ENCODE results near the gene PCDH19. TPM values are rescaled to one million over a fixed set of nuclear protein-coding genes. Genes with fewer than 3 reads are reported as not detected.

Gene PCDH19, protein sequence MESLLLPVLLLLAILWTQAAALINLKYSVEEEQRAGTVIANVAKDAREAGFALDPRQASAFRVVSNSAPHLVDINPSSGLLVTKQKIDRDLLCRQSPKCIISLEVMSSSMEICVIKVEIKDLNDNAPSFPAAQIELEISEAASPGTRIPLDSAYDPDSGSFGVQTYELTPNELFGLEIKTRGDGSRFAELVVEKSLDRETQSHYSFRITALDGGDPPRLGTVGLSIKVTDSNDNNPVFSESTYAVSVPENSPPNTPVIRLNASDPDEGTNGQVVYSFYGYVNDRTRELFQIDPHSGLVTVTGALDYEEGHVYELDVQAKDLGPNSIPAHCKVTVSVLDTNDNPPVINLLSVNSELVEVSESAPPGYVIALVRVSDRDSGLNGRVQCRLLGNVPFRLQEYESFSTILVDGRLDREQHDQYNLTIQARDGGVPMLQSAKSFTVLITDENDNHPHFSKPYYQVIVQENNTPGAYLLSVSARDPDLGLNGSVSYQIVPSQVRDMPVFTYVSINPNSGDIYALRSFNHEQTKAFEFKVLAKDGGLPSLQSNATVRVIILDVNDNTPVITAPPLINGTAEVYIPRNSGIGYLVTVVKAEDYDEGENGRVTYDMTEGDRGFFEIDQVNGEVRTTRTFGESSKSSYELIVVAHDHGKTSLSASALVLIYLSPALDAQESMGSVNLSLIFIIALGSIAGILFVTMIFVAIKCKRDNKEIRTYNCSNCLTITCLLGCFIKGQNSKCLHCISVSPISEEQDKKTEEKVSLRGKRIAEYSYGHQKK (N-terminal part only)
- total RNA-seq (2016; rRNA removed; fragmentation: Illumina TruSeq; extraction: Trizol) = 0.02 and 0.03 TPM in 2 replicates
- total RNA-seq (2016; cell fraction: cytosol; rRNA removed; fragmentation: Illumina TruSeq; extraction: Trizol; ENCODE audit: low read depth) = not detected in 2 replicates
- 0.01 and 0.04 TPM in 2 replicates for total RNA-seq (2016; cell fraction: insoluble cytoplasmic fraction; rRNA removed; fragmentation: Illumina TruSeq; extraction: Trizol)
- 0.03 TPM in 1 of 2 replicates, not detected in the other for total RNA-seq (2016; cell fraction: membrane; rRNA removed; fragmentation: Illumina TruSeq; extraction: Trizol)
- total RNA-seq (2016; cell fraction: nucleus; rRNA removed; fragmentation: Illumina TruSeq; extraction: Trizol) = 0.06 and 0.13 TPM in 2 replicates
- polyA plus RNA-seq (2011; rRNA removed) = 0.09 and 0.24 TPM in 2 replicates
- 0.07 and 0.08 TPM in 2 replicates for polyA plus RNA-seq (2011; cell fraction: cytosol; rRNA removed)
- polyA plus RNA-seq (2011; cell fraction: nucleus; rRNA removed) = 0.31 and 0.43 TPM in 2 replicates
- 0.11 and 0.21 TPM in 2 replicates for polyA plus RNA-seq (2012)
- not detected in 2 replicates for polyA plus RNA-seq (2016; cell fraction: cytosol; fragmentation: Illumina TruSeq; extraction: Trizol; ENCODE audit: low read depth)
- polyA plus RNA-seq (2016; cell fraction: insoluble cytoplasmic fraction; fragmentation: Illumina TruSeq; extraction: Trizol; ENCODE audit: low read depth) = not detected in 2 replicates
- polyA plus RNA-seq (2016; cell fraction: membrane; fragmentation: Illumina TruSeq; extraction: Trizol; ENCODE audit: low read depth) = not detected in 2 replicates
- 0.11 and 0.97 TPM in 2 replicates for polyA plus RNA-seq (2016; cell fraction: nucleus; fragmentation: Illumina TruSeq; extraction: Trizol; ENCODE audit: insufficient read depth, low read depth)
- 0.10 TPM in 1 of 2 replicates, not detected in the other for polyA minus RNA-seq (2011; rRNA and poly(A)+ RNA removed; ENCODE audit: low replicate concordance)
- polyA minus RNA-seq (2011; cell fraction: cytosol; rRNA and poly(A)+ RNA removed) = 0.09 TPM in 1 of 2 replicates, not detected in the other
- 0.75 and 1.0 TPM in 2 replicates for polyA minus RNA-seq (2011; cell fraction: nucleus; rRNA and poly(A)+ RNA removed)
- Bru-seq, nascent RNA = percentile 36 among the genes with signal in this experiment
- BruChase-seq, experiment 1, labeled RNA remaining after a 6-hour chase = percentile 30 among the genes with signal in this experiment
- percentile 29 among the genes with signal in this experiment for BruChase-seq, experiment 2, labeled RNA remaining after a 2-hour chase
- long read RNA-seq, experiment 1 = 0 reads
- long read RNA-seq, experiment 2 = 0 reads

DNA sequence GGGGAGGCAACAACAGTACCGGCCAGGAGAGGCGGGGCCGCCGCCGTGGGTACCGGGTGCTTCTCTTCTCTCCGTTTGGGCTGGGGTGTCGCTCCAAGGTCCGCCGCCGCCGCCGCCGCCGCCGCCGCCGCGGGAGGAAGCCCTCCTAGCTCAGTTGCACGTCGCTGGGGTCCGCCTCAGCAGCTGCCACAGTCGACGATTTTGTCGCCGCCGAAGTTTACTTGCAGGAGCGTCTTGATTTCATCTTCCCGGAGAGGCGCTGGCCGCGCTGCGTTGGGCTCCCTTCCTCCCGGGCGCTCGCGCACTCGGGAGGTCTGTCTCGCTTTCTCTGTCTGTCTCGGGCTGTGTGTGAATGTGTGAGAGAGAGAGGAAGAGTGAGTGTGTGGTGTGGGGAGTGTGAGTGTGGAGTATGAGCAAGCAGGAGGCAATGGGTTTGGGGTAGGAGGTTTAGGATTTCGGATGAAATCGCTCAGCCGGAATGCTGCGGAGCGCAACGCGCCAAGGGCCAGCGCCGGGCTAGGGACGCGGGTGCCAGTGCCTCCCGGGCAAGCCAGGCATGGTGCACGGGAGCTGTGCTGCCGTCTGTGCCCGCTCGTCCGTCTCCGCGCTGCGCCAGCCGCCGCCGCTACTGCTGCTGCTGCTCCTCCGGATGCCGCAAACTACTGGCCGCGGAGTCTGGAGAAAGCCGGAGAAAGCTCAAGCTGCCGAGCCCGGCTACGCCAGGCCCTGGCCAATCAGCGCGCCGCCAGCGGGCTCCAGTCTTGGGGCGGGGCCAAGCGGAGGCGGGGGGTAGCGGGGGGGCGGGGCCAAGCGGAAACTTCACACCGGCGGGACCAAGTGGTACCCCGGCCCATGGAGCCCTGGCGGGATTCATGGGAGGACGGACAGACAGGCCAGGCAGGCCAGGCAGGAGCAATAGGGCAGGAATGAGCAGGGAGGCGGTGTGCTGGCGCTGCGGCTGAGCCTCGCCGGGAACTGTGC, at the start of gene PCDH19:
PCDH19 (minus strand) TSS at position 664 of the 981 bp plus-strand sequence. CDS start 1,676 bp downstream, outside the sequence.
- POLR2A ChIA-PET = no interaction called here
- intact Hi-C loops (cut with micrococcal nuclease; ENCODE audit: unreplicated experiment) = loop anchor here (5.0 kb wide), 1 partner anchor 1108 kb away; no protein-coding TSS in a partner anchor
- no TSS peak for BruUV-seq (replicated peaks)

More for the DNA sequence above, at the start of gene PCDH19:
- ATAC-seq (peak; percentile 78), DNase-seq (ENCODE audit: low spot score) (no peak), FAIRE-seq (no peak)
- TF ChIP-seq RFX5 (IDR thresholded peaks at IDR 0.05; ENCODE audit: low read depth, low read length) (no peak), HNRNPLL (IDR thresholded peaks at IDR 0.05; ENCODE audit: low read depth, low read length, poor library complexity, severe bottlenecking) (peak; percentile 88)
- TF ChIP-seq, protein P1, sequence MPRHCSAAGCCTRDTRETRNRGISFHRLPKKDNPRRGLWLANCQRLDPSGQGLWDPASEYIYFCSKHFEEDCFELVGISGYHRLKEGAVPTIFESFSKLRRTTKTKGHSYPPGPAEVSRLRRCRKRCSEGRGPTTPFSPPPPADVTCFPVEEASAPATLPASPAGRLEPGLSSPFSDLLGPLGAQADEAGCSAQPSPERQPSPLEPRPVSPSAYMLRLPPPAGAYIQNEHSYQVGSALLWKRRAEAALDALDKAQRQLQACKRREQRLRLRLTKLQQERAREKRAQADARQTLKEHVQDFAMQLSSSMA (CRISPR knock-in tag; IDR thresholded peaks at IDR 0.05) = no peak
- Histone ChIP-seq H3K79me2 (ENCODE audit: insufficient read depth, low read length) (no peaks in the 10 kb centered on the region), H3K27me3 (ENCODE audit: control insufficient read depth in 1 of 2, insufficient read depth in 2 of 2, low read length in 2 of 2) (no peaks in the 10 kb centered on the region), H4K20me1 (ENCODE audit: insufficient read depth, low read length) (no peaks in the 10 kb centered on the region), H3K9ac (ENCODE audit: insufficient read depth, low read depth, low read length) (no peak within 1 kb of the TSS), H2AFZ (ENCODE audit: low read length) (no peak within 1 kb of the TSS), H3K27ac (ENCODE audit: extremely low read length, insufficient read depth, low read length) (no peak within 1 kb of the TSS), H3K4me2 (ENCODE audit: low read depth, low read length) (peak within 1 kb of the TSS; percentile 27; the same call in 1 of the 2 replicates), H3K4me3 (replicated peaks in 1 of 3; ENCODE audit: insufficient read depth in 1 of 3, low read depth in 2 of 3, low read length in 3 of 3) (peak within 1 kb of the TSS in 1 of 3 experiments; percentile 23; a peak in 1 of 6 replicates), H3K4me1 (ENCODE audit: insufficient read depth, low read length) (no peaks in the 10 kb centered on the region), H3K9me3 (ENCODE audit: low read length) (no peaks in the 10 kb centered on the region), H3K36me3 (replicated peaks in 1 of 2; ENCODE audit: control insufficient read depth in 1 of 2, insufficient read depth in 2 of 2, low read length in 2 of 2) (no peaks in the 10 kb centered on the region)
- in situ Hi-C loops (cut with HindIII; ENCODE audit: extremely low pct_ligation_motif_present, low pct_unique_long_range_greater_than_20kb) = no loop called here
- CTCF ChIA-PET (ENCODE audit: low intra/inter-chr PET ratio, low total read pairs) = no interaction called here
- WGBS (ENCODE audit: low lambda C conversion rate) = 55% methylated on average over 12 of the region's 91 CpGs
